HG03066 (cell line): ENCODE results near the gene GLCE.

Experiments
- ATAC-seq: cut with Tn5 transposase; IDR thresholded peaks from one replicate; pipeline ENCODE4 v1.9.1; 2021; ENCODE audit warnings: low read depth; ENCODE audit not compliant: unreplicated experiment

GLCE gene

DNA sequence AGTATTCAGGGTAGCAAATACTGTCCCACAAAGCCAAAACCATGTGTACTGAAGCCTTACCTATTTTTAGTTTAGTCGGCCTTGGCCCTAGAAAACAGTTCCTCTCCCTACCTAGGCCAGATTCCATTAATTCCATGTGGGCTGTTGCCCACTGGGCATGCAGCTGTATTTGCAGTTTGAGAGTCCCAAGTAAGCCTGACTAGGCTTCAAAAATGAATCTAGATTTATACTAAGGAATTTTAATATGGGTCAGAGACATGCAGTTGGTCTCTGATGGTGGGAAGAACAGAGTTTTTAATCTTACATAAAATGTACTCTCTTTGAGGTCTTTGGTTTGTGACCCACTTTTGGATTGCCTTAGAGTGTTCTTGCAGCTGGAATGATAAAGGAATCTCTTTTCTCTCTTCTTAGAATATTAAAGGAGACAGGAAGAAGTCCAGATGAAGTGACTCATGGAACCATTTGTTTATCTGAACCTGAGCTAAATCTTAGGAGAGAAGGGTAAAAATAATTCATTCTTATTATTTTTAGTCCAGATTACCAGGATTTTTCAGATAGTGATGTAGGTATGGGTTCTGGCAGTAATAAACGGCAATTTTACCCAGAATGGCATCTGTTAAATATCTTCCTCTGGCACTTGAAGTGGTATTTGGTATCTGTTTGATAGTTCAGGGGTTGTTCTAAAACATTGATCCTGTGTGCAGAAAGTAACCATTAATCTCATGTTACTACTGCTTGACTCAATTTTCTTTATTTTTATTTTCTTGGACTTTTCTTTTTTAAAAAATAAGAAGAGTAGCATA, 33.8 kb downstream of the GLCE start:
- no peak for ATAC-seq

DNA sequence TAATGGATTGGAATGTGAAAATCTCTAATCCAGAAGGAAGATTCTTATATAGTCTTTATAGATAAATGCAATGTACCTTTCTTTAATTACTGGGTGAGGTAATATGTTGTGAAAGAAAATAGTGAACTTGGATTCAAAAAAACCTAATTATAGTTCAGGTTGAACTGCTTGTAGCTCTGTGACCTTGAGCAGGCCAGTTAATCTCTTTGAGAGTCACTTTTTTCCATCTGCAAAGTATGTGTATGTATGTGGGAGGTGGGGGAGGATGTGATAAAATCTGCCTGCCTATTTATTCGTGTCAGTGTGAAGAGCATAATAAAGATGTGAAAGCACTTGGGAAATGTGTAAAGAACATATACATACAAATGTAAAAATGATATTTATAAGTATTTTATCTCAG, 34.4 kb downstream of the GLCE start:
- no peak for ATAC-seq

DNA sequence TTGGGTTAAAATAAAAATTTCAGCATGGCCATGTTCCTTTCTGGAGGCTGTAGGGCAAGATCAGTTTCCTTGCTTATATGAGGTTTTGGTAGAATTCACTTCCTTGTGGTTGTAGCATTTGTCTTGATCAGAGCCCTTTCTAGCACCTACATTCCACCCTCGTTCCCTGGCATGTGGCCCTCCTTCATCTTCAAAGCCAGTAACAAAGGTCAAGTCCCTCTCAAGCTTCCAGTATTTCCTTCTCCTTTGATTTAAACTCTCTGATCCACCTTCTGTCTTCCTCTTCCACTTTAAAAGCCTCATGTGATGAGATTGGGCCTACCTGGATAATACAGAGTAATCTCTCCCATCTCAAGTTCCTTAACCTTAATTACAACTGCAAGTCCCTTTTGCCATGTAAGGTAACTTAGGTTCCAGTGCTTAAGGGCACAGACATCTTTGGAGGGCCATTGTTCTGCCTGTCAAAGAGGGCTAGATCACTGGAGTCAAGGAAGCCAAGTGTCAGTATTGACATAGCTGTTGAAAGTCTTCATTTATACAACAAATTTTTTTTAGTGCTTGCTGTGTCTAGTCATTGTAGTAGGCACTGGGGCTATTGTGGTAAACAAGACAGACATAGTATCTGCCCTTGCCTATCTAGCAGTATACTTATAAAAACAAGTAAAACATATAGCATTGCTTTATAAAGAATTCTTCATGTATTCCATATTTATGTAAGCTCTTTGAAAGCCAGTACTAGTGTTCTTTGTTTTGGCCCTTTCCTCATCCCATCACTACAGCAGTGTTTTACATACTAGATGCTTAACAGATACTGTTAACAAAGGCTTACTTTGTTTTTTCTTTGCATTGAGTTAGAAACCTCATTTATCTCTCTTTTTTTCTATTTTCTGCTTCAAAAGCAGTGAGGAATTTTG, 40.7 kb downstream of the GLCE start:
- no peak for ATAC-seq

DNA sequence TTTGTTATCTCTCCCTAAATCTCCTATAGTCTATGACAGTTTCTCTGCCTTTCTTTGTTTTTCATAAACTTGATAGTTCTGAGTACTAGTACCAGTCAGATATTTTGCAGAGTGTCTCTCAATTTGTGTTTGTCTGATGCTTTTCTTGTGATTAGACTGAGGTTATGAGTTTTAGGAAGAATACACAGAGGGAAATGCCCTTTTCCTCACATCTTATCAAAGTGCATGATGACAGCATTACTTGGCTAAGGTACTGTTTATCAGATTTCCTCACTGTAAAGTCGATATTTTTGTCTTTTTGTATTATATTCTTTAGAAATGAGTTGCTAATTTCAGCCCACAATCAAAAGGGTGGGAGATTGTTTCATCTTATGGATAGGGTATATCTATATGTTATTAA, 45.6 kb downstream of the GLCE start:
- ATAC-seq = no peak

DNA sequence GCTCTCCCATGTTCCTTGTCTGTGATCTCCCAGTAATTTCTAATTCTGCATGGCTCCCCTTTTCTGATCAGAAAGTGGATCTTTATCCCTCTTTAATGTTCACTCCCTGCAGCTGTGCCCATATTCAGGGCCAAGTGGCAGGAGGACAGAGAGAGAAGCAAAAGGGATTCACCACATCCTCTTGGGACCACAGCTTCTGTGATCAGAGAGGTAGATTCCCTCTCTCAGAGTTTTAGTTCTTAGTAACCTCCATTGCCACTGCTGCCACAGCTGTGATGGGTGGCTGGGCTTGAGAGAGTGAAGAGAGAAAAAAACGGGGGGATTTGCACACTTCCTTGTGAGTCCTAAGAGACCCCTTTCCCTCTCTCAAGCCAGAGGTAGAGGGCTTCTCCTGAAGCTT, 49.2 kb downstream of the GLCE start:
- no peak for ATAC-seq

DNA sequence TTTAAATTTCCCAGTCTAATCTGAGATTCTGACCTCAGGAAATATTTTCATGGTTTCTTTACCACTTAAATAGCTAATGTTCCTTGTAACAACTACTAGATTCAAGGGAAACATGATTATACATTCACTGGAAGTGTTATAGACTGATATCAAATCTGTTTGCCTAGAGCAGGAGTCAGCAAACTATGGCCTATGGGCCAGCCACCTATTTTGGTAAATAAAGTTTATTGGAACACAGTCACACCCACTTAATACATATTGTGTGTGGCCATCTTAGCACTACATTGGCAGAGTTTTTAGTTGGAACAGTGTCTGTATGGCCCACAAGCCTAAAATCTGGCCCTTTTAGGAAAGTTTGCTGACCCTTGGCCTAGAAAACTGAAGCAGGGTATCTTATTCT, 50.1 kb downstream of the GLCE start:
- ATAC-seq = no peak

DNA sequence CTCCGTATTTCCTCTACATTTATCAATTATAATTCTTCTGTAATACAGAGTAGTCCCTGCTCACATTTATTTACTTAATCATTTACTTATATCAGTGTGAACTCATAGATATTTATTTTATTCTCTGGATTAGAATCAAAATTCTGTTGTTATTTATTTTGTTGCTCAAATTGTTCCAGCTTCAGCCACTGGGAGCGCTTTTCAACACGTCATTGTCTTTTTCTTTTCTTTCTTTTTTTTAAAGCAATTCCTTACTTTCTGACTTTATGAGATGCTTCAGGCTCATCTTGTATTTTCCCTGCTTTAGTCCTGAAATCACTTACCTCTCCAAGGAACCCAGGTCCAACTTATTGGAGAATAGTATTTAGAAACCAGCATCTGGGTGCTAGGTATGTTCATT, 53.4 kb downstream of the GLCE start:
- ATAC-seq = no peak

DNA sequence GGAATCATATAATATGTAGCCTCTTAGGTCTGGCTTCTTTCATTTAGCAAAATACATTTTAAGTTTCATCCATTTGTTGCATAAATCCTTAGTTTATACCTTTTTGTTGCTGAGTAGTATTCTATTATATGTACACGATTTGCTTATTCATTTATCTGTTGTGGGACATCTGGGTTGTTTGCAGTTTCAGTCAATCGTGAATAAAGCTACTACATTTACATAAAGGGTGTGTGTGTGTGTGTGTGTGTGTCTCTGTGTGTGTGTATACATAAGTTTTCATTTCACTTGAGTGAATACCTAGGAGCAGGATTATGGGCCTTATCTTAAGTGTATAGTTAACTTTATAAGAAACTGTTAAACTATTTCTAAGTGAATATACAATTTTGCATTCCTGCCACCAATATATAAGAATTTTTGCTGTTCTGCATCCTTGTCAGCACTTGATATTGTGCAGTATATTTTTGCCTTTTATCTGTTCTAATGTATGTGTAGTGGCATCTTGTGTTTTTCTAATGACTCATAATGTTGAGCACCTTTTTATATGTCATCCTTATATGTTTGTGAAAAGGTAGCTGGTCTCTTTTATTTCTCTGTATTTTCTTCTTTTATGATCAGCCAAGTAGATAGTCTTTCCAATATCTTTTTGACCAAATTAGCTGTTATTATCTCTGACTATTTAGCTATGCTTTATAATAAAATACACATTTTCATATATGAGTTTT, 55.0 kb downstream of the GLCE start:
- ATAC-seq = no peak

DNA sequence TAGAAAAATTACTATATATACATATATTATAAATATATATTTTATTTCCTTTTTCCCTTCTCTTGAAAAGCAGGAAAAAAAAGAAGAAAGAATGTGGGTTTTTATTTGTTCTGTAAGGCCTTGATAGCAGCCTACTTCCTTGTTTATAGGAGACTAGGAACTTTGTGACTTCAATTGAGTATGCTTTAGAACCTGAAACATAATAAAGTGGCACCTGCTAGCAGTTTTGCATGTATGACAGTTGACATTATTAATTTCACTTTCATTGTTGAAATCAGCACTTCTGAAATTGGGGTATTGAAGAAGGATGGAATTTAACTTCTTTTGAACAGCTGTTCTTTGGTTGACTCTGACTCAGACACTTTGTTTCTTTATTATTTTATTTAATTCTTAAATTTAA, 56.9 kb downstream of the GLCE start:
- no peak for ATAC-seq

DNA sequence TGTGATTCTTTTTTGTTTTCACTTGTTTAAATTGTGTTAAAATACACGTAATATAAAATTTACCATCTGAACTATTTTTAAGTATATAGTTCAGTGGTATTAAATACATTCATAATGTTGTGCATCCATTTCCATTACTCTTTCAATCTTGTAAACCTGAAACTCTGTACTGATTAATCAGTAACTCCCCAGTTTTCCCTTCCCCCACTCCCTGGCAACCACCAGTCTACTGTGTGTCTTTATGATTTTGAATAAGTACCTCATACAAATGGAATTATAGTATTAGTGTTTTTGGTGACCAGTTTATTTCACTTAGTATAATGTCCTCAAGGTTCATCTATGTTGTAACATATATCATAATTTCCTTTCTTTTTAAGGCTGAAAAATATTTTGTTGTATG, 59.3 kb downstream of the GLCE start:
- ATAC-seq = no peak

DNA sequence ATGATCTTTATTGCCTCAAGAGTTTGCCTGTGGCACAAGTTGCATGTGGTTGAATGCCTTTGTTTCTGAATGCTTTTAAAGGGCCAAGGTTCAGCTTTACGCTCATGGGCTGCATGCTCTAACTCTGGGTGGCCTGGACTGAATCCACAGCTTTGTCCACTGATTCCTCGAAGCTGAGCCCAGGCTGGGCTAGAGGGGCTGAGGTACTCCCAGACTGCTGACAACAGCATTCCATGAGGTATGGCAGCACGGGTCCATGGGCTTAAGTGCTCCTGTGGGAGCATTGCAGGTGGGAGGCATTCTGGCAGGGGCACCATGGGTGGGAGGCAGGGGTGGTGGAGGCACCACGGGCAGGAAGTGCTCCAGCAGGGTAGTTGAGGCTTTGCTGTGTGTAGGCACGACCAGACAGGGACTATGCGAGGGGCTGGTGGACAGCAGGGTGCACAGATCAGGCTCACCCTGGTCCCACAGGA, 61.6 kb downstream of the GLCE start:
- ATAC-seq = no peak

DNA sequence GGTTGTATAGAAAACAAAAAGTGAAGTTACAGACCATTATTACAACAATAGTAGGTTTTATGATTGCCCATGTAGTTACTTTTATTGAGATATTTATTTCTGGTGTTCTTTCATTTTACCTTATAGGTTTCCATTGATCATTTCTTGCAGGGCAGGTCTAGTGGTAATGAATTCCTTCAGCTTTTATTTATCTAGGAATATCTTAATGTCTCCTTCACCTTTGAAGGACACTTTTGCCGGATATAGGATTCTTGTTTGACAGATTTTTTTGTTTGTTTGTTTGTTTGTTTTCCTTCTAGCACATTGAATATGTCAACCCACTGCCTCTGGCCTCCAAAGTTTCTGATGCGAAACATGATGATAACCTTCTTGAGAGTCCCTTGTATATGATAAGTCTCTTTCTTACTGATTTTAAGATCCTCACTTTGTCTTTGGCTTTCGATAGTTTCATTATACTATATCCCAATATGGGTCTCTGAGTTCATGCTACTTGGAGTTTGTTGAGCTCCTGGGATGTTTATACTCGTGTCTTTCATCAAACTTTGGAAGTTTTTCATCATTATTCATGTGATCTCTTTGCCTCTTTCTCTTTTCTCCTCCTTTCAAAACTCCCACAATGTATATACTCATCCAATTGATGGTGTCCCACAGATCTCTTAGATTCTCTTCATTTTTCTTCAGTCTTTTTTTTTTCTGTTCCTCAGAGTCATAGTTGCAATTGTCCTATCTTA, 62.8 kb downstream of the GLCE start:
- ATAC-seq = no peak

DNA sequence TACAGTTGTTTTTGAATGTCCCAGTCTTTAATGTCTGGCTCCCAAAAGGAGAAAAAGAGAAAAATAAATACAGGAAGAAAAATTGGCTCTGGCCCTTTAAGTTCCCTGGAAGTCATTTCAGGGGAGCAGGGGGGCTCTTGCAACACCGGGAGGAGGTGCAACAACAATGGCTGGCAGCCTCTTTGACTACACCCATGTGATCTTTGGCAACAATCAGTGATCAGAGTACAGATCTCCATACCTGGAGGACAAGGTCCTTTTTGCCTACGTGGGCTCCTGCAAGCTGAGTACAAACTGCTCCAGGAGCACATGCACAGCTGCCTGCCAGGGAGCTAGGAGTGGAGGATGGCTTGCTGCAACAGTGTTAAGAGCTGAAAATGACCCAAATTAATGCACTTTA, 63.9 kb downstream of the GLCE start:
- no peak for ATAC-seq

DNA sequence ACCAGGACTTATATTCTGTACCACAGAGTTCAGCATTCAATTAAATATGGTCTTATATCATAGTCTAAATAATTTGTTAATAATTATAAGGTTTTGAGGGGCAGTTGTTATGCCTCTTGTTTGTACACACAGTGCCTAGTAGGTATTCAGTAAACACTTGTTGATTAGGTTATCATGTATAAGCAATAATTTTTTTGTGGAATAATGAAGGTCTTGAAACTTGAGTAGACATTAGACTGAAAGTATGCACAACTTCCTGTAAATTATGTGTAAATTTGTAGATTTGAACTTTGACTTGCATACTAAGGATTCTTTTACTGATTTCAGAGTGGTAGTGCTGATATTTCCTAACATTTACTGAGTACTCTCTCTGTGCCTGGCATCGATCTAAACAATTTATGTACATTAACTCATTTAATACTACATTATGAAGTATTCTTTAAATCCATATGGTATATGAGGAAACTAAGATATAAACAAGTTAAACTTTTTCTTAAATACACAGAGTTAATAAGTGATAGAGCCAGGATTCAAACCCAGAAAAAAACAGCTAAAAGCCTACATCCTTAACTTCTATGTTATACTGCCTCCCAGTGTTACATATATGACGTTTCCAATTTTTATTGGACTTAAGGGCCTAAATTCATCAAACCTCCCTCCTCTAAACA, 65.1 kb downstream of the GLCE start:
- no peak for ATAC-seq

DNA sequence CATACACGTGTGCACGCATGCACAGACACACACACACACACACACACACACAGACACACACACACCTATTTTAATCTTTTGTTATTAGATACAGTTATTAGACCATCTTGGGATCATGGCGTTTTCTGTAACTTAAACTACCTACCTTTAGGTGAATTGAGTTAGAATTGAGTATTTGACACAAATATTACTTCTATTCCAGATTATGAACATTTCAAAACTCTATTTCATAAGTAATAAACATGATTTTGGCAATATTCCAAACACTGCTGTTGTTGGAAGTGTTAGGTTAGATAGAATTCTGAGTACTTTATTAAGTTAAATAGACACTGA, 65.6 kb downstream of the GLCE start:
- ATAC-seq = no peak

DNA sequence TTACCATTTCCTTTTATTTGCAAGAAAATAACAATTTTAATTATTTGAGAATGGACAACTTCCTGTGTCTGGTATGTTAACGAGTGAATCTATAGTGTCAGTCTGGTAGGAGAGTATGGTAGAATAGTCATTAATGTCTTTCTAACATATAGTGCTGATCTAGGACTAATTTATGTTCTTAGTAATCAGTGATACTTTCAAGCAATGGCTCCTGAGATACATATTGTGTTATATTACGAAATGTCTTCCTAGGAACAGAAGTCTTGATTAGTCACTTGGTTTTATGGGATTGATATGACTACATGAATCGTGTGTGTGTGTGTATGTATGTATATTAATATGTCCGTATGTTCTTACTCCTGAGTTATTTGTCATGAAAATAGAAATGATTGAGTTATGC, 71.7 kb downstream of the GLCE start:
- ATAC-seq = no peak

DNA sequence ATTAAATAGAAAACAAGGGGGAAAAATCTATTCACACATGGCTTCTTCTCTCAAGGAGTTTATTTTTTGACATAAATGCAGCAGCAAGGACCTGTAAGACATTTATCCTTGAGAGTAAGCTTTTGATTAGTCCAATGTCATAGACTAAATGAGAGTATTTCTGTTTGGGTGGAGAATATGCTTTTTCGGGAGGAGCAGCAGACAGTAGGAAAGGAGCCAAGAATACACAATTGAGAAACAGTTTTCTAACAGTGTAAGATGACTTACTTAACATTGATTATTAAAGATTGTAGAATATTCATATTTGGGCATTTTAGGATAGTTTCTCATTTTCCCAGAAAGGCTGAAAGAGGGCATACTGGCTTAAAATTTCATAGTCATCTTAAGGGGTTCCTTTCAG, 72.3 kb downstream of the GLCE start:
- ATAC-seq = no peak

DNA sequence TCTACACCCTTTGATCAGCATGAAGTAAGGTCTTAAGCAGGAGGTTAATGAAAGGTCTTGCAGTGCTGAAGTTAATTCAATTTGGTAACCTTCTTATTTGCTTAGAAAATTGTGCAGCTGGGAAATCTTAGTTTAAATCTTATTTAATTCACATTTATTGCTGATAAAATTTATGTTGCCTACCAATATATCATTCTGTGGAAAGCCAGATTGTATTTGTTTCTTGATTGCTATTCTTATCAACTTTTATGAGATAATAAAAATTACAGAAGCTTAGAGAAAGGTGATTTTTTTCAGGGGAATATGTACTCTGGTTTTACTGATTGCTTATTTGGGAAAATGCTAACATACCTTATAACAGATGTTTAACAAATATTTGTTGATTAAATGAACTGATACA, 74.2 kb downstream of the GLCE start:
- no peak for ATAC-seq

DNA sequence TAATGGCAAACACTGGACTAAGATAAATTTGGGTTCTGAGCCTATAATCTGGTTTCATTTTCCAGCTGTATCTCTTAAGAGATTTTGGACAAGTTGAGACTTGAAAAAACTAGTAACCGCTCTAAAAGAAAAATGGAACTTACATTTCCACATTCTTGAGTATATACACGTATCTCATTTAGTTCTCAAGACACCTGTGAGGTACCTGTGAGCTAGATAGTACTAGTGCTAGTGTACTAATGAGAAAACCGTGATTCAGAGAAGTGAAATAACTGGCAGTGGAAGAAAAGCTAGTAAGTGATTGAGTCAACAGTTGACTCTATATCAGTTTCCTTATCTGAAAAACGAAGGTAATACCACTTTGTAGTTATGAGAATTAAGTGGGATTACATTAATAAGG, 76.1 kb downstream of the GLCE start:
- ATAC-seq = no peak

DNA sequence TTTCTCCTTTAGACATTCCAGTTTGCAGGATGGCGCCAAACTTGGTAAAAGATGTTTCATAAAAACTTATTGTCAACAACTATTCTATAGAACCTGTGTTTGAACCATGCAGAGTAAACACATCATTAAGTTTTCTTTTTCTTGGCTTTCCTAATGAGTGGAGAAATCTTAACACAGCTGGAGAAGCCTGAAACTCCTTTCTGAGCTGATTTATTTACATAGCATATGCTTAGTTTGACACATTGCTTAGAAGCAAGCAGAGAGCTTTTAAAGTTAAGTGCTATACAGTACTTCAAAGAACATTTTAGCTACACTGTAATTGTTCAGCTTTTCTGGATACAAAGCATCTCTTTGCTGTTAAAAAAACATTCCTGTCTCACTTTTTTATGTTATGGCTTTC, 77.3 kb downstream of the GLCE start:
- ATAC-seq = no peak
